ENCODE results near the gene DLX2.
A peak's percentile ranks its signal among the peaks of the same experiment; 100 is the strongest.

DLX2 gene

DNA sequence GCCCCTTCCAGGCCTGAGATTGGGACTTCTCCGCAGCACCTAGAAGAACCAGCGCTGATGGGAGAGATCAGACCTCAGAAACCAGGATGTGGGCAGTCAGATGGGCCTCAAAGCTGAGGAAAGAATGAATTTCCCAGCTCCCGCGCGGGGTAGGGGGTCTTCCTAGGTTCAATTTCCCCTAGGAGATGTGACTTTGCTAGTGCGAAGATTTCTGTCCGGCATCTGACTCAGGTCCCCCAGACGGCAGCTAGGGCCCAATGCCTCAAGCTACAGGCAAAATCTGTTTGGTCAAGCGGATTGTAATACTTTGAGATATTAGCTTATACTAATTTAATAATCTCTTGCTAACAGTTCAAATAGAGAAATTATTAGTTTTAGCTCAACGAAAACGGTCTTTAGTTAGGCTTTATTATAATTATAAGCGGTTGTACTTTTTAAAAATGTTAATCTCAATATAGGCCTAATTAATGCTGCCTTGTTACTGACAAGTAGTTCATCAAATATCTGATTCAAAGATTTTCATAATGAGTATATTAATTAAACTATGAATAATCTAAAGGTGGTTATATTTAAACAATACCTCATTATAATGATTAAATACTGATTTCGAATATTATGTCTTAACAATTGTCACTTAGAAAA, 11.6 kb downstream of the DLX2 start:
- TF ChIP-seq, protein P1, sequence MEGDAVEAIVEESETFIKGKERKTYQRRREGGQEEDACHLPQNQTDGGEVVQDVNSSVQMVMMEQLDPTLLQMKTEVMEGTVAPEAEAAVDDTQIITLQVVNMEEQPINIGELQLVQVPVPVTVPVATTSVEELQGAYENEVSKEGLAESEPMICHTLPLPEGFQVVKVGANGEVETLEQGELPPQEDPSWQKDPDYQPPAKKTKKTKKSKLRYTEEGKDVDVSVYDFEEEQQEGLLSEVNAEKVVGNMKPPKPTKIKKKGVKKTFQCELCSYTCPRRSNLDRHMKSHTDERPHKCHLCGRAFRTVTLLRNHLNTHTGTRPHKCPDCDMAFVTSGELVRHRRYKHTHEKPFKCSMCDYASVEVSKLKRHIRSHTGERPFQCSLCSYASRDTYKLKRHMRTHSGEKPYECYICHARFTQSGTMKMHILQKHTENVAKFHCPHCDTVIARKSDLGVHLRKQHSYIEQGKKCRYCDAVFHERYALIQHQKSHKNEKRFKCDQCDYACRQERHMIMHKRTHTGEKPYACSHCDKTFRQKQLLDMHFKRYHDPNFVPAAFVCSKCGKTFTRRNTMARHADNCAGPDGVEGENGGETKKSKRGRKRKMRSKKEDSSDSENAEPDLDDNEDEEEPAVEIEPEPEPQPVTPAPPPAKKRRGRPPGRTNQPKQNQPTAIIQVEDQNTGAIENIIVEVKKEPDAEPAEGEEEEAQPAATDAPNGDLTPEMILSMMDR (conservative IDR thresholded peaks at IDR 0.05) = no peak
- H3K27ac ChIP-seq = no peak overlapping the region

- H3K27ac ChIP-seq = peak overlapping the region; percentile 94
- TF ChIP-seq, protein P1 (conservative IDR thresholded peaks at IDR 0.05) = no peak
These were observed 12.4 kb downstream of the DLX2 start for GRCh38 chr2:172090044-172090961.

DNA sequence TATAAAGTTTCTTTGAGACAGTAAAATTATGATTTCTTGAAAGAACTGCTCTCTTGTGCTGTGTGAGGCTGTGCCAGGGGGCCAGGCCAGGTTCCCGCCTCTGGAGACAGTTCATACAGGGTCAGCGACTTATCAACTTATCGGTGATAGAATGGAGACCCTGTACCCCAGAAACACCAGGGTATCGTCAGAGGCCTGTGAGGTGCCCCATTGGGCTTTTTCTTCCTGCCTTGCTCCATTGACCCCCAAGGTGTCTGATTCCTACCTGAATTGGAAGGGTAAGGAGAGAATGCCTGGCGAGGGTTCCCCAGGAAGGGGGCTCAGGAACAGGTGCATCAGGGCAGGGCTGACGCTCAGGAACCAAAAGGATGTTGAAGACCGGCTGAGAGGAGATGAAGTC, 13.1 kb downstream of the DLX2 start:
- TF ChIP-seq, protein P1 (conservative IDR thresholded peaks at IDR 0.05) = no peak
- H3K27ac ChIP-seq = peak overlapping the region; percentile 94

DNA sequence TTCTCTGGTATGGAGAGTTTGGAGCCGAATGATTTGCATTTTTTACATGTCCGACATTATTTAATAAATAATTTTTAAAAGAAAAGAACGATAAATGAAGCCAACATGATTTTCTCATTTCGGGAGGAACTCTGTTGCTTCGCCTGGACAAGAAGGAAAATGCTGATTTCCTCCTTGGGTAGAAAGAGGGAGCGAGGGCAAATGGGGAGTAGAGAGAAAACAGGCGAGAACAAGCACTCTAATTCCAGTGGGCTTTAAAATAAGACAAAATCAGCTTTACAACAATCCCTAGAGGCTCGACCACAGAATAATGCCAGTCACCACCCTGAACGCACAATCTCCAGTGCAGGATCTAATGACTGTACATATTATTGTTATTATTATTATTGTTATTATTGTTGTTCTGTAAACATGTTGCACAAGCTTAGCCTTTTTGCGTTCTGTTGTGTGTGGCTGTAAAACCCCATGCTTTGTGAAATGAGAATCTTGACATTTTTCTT, 13.6 kb downstream of the DLX2 start:
- TF ChIP-seq, protein P1 (conservative IDR thresholded peaks at IDR 0.05) = no peak
- peak overlapping the region; percentile 94 for H3K27ac ChIP-seq

- TF ChIP-seq, protein P1 (conservative IDR thresholded peaks at IDR 0.05) = no peak
- peak overlapping the region; percentile 94 for H3K27ac ChIP-seq
These were observed 14.3 kb downstream of the DLX2 start for GRCh38 chr2:172088245-172089004.

GRCh38 chr2:172087780-172088244, 14.9 kb downstream of the DLX2 start:
- H3K27ac ChIP-seq = peak overlapping the region; percentile 94
- TF ChIP-seq, protein P1 (conservative IDR thresholded peaks at IDR 0.05) = no peak
